Activated T-cell treated with anti-CD3 and anti-CD28 coated beads, Interleukin-2, amount 50 U/mL, for 24 hours (primary cell): Measurements from ENCODE around the gene PCDH19.
A peak's percentile ranks its signal among the peaks of the same experiment; 100 is the strongest.

ENCODE experiments used
- DNase-seq: peaks from one replicate; pipeline ENCODE4 v3.0.0-alpha.2; 2020
- H3K27ac Mint-ChIP-seq: 2 replicates; pipeline ENCODE4 v1.8.0; 2020; ENCODE audit warnings: mild to moderate bottlenecking, mixed read lengths
- H3K27me3 Mint-ChIP-seq: 2 replicates; pipeline ENCODE4 v1.8.0; 2020; ENCODE audit warnings: mixed read lengths
- H3K36me3 Mint-ChIP-seq: 2 replicates; pipeline ENCODE4 v1.8.0; 2020; ENCODE audit warnings: low read depth, mixed read lengths
- H3K4me1 Mint-ChIP-seq: 2 replicates; pipeline ENCODE4 v1.8.0; 2020; ENCODE audit warnings: low read depth, mixed read lengths
- H3K4me3 Mint-ChIP-seq: 2 replicates; pipeline ENCODE4 v1.8.0; 2020; ENCODE audit warnings: mild to moderate bottlenecking, moderate library complexity, mixed read lengths
- H3K9me3 Mint-ChIP-seq: 2 replicates; pipeline ENCODE4 v1.8.0; 2020; ENCODE audit warnings: mixed read lengths

The PCDH19 gene

DNA sequence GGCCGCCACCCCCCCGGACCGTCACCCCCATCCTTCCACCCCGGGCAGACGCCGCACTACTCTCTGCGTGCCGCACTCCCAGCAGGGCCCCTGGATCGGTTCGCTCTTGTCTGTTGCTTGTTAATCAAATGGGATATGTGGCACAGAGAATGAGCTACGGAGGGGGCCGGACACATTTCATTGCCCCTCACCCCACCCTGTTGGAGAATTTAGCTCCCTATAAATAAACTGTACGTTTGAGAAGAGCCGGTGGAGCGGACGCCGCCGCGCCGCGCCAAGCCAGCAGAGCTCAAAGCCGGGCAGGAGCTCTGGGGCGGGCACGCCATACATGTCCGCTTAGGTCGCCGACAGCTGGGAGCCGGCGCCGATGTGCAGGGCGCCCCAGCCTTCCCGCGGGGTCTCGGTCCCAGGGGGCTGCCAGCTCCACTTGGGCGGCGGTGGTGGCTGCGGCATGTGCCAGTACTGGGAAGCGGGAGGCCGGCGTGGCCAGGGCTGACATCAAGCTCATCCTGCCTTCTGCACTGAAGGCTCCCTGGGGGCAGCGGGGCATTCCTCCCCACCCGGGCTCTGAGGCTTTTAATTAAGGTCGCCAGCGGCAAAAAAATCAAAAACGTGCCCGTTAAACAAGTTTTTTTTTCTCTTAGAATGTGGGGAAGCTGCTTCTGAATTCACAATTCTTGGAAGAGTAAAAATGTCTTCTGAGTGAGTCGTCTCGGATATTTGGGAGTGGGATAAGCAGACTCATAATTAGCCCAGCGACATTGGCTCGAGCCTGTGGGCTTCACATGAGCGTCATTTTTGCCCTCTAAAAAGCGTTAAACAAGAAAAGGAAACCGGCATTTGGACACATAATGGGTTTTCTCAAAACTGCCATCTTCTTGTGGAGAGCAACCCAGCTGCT is 1.1 kb upstream of the PCDH19 start:
- H3K4me3 Mint-ChIP-seq, result peak overlapping the region; percentile 39
- H3K27ac Mint-ChIP-seq, result no peak overlapping the region

DNA sequence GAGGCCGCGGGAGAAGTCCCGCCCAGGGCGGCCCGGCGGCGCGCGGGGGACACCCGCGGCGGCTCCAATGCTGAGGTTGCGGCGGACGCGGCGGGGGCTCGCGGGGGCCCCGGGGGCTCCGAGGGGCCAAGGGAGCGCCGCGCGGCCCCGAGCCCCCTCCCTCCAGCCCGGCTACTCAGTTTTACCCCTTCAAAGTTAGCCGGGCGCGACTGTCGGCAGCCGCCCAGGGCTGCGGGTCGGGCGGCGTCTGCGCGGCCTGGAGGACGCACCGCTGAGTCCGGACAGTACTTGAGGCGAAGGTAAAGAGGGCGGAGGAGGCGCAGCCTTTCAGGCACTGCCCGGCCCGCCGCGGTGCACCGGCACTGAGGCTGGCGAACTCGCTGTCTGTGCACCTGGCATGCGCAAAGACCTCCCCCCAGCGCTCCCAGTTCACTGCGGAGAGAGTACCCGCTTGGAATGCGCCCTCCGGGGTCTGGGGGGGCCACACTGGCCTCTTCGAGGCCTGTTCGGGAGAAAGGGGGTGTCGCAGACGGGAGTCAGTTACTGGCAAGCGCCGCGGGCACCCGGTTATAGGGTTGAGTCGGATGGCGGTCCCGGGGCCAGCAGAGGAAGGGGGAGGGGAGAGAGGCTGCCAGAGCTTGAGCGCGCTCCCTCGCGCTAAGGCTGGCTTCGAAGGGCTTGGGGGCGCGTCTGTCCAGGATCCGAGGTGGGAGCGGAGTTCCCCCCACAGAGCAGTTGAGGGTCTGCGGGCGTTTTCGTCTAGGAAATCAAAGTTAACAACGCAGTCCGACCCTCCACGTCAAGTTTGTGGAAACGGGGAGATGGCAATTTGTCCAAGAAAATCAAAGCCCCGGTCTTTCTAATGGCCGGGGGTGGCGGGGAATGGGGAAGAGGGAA is 1.1 kb downstream of the PCDH19 start:
- Mint-ChIP-seq H3K4me3 (peak overlapping the region; percentile 20), H3K27ac (no peak overlapping the region), H3K9me3 (no peaks in the 10 kb centered on the region), H3K27me3 (peaks cover 92% of the 10 kb centered on the region), H3K36me3 (no peaks in the 10 kb centered on the region), H3K4me1 (peaks cover 15% of the 10 kb centered on the region)
- DNase-seq, result no peak

More for the DNA sequence above, 1.1 kb upstream of the PCDH19 start:
- Mint-ChIP-seq H3K4me1 (peaks cover 15% of the 10 kb centered on the region), H3K36me3 (no peaks in the 10 kb centered on the region), H3K27me3 (peaks cover 90% of the 10 kb centered on the region), H3K9me3 (no peaks in the 10 kb centered on the region)
- no peak for DNase-seq

DNA sequence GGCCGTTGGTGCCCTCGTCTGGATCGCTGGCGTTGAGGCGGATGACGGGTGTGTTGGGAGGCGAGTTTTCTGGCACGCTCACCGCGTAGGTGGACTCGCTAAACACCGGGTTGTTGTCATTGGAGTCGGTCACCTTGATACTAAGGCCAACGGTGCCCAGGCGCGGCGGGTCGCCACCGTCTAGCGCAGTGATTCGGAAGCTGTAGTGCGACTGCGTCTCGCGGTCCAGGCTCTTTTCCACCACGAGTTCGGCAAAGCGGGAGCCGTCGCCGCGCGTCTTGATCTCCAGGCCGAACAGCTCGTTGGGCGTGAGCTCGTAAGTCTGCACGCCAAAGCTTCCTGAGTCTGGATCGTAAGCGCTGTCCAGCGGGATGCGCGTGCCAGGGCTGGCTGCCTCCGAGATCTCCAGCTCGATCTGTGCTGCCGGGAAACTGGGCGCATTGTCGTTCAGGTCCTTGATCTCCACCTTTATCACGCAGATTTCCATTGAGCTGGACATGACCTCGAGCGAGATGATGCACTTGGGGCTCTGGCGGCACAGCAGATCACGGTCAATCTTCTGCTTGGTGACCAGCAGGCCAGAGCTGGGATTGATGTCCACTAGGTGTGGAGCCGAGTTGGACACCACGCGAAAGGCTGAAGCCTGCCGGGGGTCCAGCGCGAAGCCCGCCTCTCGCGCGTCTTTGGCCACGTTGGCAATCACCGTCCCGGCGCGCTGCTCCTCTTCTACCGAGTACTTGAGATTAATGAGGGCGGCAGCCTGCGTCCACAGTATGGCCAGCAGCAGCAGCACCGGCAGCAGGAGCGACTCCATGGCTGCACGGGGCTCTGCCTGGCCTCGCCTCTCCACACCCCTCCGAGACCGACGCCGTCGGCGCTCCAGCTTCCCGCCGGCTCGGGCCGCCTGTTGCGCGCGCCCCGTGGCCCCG is 2.0 kb downstream of the PCDH19 start:
- peaks cover 92% of the 10 kb centered on the region for H3K27me3 Mint-ChIP-seq
- no peaks in the 10 kb centered on the region for H3K9me3 Mint-ChIP-seq
- no peaks in the 10 kb centered on the region for H3K36me3 Mint-ChIP-seq
- no peak overlapping the region for H3K27ac Mint-ChIP-seq
- DNase-seq, result no peak
- no peak overlapping the region for H3K4me3 Mint-ChIP-seq
- H3K4me1 Mint-ChIP-seq, result peaks cover 14% of the 10 kb centered on the region

DNA sequence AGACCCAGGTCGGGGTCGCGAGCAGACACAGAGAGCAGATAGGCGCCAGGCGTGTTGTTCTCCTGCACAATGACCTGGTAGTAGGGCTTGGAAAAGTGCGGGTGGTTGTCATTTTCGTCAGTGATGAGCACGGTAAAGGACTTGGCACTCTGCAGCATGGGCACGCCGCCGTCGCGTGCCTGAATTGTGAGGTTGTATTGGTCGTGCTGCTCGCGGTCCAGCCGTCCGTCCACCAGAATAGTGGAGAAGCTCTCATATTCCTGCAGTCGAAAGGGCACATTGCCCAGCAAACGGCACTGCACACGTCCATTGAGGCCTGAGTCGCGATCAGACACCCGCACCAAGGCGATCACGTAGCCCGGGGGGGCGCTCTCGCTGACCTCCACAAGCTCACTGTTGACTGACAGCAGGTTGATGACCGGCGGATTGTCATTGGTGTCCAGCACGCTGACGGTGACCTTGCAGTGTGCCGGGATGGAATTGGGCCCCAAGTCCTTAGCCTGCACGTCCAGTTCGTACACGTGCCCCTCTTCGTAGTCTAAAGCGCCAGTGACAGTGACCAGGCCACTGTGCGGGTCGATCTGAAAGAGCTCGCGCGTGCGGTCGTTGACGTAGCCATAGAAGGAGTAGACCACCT is 2.8 kb downstream of the PCDH19 start:
- DNase-seq, result no peak
- Mint-ChIP-seq H3K4me1 (peaks cover 11% of the 10 kb centered on the region), H3K27ac (no peak overlapping the region), H3K9me3 (no peaks in the 10 kb centered on the region), H3K36me3 (no peaks in the 10 kb centered on the region), H3K4me3 (no peak overlapping the region), H3K27me3 (peaks cover 92% of the 10 kb centered on the region)

DNA sequence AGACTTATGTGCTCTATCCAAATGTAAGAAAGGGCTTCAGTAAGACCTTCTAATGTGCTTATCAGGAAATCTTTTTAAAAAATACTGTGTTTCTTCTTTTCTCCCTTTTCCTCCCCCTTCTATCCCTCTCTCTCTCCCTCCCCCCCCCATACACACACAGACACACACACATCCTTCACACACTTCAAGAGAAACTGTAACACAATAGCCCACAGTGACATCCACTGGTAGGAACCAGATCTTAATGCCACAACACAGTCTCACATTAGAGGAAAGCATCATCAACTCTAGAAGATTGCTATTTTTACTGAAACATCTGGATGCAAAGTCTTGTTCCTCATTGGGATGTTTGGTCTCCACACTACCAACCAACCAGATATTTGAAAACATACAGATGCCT is 4.6 kb downstream of the PCDH19 start:
- Mint-ChIP-seq H3K9me3 (no peaks in the 10 kb centered on the region), H3K4me1 (peaks cover 5% of the 10 kb centered on the region)

DNA sequence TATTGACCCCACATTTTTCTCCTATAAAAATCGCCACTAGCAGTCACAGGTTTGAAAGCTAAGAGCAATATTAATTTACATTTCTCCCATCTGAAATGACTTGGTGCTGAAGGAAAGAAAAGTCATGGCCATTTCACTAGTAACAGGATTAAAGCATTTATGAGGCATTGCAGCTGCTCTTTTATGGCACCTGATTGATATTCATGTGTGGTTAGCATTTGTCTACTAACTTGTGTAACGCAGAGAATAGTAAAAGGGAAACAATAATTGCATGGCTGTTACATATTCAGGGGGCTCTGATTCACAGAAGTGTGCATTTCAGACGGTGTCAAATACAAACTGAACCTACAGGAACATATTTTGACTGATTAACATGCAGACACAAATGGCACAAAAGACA is 5.2 kb downstream of the PCDH19 start:
- Mint-ChIP-seq H3K4me1 (peaks cover 4% of the 10 kb centered on the region), H3K27me3 (peaks cover 88% of the 10 kb centered on the region), H3K36me3 (no peaks in the 10 kb centered on the region), H3K4me3 (no peak overlapping the region), H3K27ac (no peak overlapping the region), H3K9me3 (no peaks in the 10 kb centered on the region)
- no peak for DNase-seq

More for the DNA sequence above, 4.6 kb downstream of the PCDH19 start:
- no peak overlapping the region for H3K27ac Mint-ChIP-seq
- H3K36me3 Mint-ChIP-seq, result no peaks in the 10 kb centered on the region
- peaks cover 88% of the 10 kb centered on the region for H3K27me3 Mint-ChIP-seq
- DNase-seq, result no peak
- H3K4me3 Mint-ChIP-seq, result no peak overlapping the region

DNA sequence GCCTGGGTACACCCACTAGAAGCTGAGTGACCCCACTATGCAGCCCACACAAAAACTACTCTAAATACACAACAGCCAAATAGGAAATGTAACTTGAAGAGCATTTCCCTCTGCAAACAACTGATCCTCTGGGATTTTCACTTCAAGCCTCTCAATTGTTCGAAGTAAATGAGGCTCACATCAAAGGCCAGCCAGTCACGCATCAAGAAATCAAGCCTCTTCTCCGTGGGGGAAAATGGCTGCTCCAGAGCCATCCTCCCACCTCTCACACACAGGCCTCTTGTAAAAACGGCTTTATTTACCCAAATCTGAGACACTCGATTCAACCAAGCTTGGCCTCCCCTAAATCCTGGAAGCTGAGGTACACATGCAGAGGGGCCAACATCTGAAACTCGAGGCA is 14.3 kb downstream of the PCDH19 start:
- no peak overlapping the region for H3K4me3 Mint-ChIP-seq
- H3K9me3 Mint-ChIP-seq, result no peaks in the 10 kb centered on the region
- H3K27me3 Mint-ChIP-seq, result peaks cover 63% of the 10 kb centered on the region

DNA sequence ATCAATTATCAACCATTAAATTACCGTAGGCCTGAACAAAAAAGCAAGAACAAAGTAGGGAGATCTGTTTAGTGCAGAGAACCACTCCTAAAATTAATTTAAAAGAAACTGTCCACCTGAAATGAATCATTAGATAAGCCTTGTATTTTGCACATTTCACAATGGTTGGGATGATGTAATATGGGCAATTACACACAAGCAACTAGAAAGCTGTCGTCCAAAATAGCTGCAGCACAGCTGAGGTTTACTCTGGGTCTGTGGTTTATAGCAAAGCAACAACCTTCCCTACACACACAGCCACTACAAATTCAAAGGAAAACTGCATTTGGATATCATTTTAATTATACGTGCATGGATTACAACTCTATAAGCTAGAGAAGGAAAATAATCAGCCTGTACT is 28.5 kb downstream of the PCDH19 start:
- Mint-ChIP-seq H3K4me3 (no peak overlapping the region), H3K27ac (no peak overlapping the region), H3K9me3 (no peaks in the 10 kb centered on the region), H3K36me3 (no peaks in the 10 kb centered on the region), H3K27me3 (peaks cover 47% of the 10 kb centered on the region), H3K4me1 (peaks cover 4% of the 10 kb centered on the region)
- DNase-seq, result no peak

More for the DNA sequence above, 14.3 kb downstream of the PCDH19 start:
- DNase-seq, result no peak
- Mint-ChIP-seq H3K27ac (no peak overlapping the region), H3K36me3 (no peaks in the 10 kb centered on the region), H3K4me1 (no peaks in the 10 kb centered on the region)

DNA sequence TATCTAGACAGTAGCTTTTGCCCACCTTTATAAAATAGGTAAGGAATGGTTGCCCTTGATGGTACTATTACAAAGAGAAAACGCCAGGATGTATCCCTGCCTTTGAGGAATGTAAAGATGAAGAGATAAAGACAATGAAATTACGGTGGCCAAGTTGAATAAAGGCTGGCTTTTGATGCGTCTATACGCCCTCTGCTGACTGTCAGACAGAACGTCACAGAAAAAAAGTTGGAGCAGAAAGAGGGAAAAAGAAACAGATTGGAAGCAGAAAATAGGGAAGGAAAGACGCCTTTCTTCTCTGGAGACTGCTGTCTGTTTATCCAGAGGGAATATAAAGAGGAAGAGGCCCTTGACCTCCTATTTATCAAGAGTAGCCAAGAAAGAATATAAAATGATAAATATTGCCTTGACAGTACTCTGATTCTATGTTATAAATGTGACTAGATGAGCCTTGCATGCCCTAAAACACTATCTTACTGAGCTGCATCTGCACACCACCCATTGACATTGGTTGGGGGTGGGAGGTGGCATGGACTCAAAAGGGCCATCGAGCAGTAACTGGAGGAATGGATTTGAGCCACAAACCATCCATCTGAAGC is 30.6 kb downstream of the PCDH19 start:
- peaks cover 4% of the 10 kb centered on the region for H3K4me1 Mint-ChIP-seq
- no peak overlapping the region for H3K27ac Mint-ChIP-seq
- DNase-seq, result no peak
- H3K27me3 Mint-ChIP-seq, result peaks cover 51% of the 10 kb centered on the region
- H3K36me3 Mint-ChIP-seq, result no peaks in the 10 kb centered on the region
- H3K4me3 Mint-ChIP-seq, result no peak overlapping the region
- no peaks in the 10 kb centered on the region for H3K9me3 Mint-ChIP-seq

DNA sequence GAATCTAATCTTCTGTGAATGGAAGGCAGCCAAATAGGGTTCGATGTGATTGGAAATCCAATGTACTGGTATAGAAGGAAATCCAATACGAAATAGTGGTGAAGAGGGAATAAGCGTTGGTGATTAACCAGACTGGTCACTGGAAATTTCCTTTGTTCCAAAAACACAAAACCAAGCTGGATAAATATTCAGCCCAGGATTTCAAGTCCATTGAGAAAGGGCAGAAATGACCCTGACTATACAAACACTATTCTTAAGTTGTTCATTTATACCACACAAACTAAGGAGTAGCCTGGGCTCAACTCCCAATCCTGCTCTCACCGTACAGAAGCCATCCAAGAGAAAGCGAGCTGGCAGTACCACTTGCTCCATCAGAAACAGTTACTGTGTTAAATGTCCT is 32.2 kb downstream of the PCDH19 start:
- H3K9me3 Mint-ChIP-seq, result no peaks in the 10 kb centered on the region
- no peak overlapping the region for H3K4me3 Mint-ChIP-seq
- peaks cover 58% of the 10 kb centered on the region for H3K27me3 Mint-ChIP-seq
- no peak overlapping the region for H3K27ac Mint-ChIP-seq
- DNase-seq, result no peak
- peaks cover 4% of the 10 kb centered on the region for H3K4me1 Mint-ChIP-seq
- no peaks in the 10 kb centered on the region for H3K36me3 Mint-ChIP-seq

DNA sequence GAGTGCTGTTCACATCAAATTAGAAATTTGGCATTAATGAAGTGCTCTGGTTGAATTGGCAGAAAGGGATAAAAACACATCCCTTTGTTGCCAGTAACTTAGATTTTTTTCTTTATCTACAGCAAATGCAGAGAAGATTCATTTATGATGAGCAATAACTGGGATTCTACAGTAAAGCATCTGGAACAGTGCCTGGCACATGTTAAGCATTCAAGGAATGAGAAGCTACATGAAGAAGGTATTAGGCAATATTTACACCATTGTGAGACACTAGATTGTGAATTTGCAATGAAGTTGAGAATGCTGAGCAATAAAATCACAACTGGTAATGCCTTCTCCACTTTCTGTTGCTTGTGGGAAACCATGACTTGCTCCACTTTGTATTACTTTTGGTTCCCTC is 33.5 kb downstream of the PCDH19 start:
- no peaks in the 10 kb centered on the region for H3K36me3 Mint-ChIP-seq
- no peak overlapping the region for H3K27ac Mint-ChIP-seq
- no peaks in the 10 kb centered on the region for H3K9me3 Mint-ChIP-seq
- peaks cover 4% of the 10 kb centered on the region for H3K4me1 Mint-ChIP-seq
- H3K4me3 Mint-ChIP-seq, result no peak overlapping the region
- DNase-seq, result no peak
- peaks cover 58% of the 10 kb centered on the region for H3K27me3 Mint-ChIP-seq

DNA sequence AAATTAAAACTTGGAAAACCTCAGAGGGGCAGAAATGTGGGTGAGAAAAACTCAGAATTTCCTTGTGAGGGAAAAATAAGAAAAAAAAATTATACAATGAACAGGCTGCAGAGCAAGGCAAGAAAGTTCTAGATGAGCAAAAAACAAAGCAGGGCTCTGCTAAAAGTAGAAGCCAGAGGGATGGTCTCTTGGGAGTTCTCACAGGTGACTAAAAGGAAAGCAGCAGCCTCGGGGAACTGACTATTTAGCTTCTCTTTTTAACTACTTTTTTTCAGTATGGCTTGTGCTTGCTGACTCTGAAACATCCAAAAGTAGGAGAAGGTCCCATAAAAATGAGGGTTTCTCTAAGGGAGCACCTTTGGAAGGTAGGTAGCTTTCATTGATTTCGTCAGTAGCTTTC is 36.4 kb downstream of the PCDH19 start:
- H3K4me1 Mint-ChIP-seq, result no peaks in the 10 kb centered on the region
- no peak overlapping the region for H3K27ac Mint-ChIP-seq
- no peak overlapping the region for H3K4me3 Mint-ChIP-seq
- no peak for DNase-seq
- H3K27me3 Mint-ChIP-seq, result peaks cover 40% of the 10 kb centered on the region
- H3K36me3 Mint-ChIP-seq, result no peaks in the 10 kb centered on the region
- no peaks in the 10 kb centered on the region for H3K9me3 Mint-ChIP-seq

DNA sequence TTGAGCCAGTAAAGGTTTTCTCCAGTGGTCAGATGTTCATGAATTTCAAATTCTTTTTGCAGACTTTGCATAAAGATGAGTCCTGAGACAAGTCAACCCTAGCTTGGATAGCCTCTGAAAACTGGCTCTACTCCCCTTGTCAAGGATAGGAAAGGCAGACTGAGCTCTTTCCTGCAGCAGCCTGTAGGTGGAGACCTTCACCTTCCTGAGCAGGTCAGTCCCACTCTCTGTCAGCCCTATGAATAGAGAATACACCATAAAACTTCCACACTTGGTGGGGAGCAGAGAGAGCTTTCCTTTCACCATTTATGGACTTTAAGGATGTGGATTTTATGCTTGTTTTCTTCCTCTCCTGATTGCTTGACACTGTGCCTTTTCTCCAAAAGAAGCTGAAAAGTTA is 41.9 kb downstream of the PCDH19 start:
- no peaks in the 10 kb centered on the region for H3K36me3 Mint-ChIP-seq
- H3K9me3 Mint-ChIP-seq, result no peaks in the 10 kb centered on the region
- H3K4me1 Mint-ChIP-seq, result no peaks in the 10 kb centered on the region
- DNase-seq, result no peak
- peaks cover 40% of the 10 kb centered on the region for H3K27me3 Mint-ChIP-seq
- H3K4me3 Mint-ChIP-seq, result no peak overlapping the region
- H3K27ac Mint-ChIP-seq, result no peak overlapping the region
